ENCODE data around the gene CHODL.

Gene CHODL

GRCh38 chr21:18294100-18294499 is 49.5 kb downstream of the CHODL start:
- DNase-seq = no peak

DNA sequence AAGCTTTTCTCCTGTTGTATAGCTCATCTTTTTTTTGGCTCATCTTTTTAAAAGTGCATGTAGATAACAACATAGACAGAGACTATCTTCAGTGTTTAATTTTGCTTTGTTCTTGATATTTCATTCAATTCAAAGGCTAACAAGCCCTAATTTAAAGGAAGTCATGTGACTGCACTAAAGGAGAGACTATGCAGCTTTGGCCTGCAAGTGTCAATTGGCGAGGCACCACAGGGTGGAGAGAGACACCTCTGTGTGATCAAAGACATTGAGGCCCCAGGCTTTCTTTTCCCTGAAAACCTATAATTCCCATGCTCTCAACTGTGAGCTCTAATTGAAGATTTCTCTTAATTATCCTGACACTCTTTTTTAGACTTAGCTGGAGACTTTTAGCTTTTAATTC is 53.6 kb downstream of the CHODL start:
- no peak for DNase-seq
